Stimulated activated naive B cell treated with anti-CD40 and anti-IgM and Interleukin-4, amounts not matched to agents 10 μg/mL and 1 μg/mL and 100 μg/mL, for 72 hours (primary cell): ENCODE data around the gene IFNA8.
"Not testable (repeated sequence)": the region's sequence is repeated elsewhere in the genome, so short reads cannot be mapped to it uniquely, and the experiment has no call there.

Experiments
- ATAC-seq, 2 donors: fragments of 150-1000 bp; cut with Tn5 transposase; replicated peaks; 2 replicates each; pipeline ENCODE4 v1.10.0; 2021; ENCODE audit warnings: moderate library complexity in 1 of 2
- DNase-seq: peaks from one replicate; pipeline ENCODE4 v3.0.0; 2021
- H3K27ac Mint-ChIP-seq: one replicate; pipeline ENCODE4 v1.8.0; 2022; ENCODE audit warnings: mild to moderate bottlenecking, mixed read lengths
- H3K27me3 Mint-ChIP-seq, 2 donors: one replicate each; pipeline ENCODE4 v1.8.0; 2022; ENCODE audit warnings: mixed read lengths in 2 of 2
- H3K36me3 Mint-ChIP-seq, 2 donors: one replicate each; pipeline ENCODE4 v1.8.0; 2022; ENCODE audit warnings: mixed read lengths in 2 of 2, mild to moderate bottlenecking in 1 of 2
- H3K4me1 Mint-ChIP-seq, 2 donors: one replicate each; pipeline ENCODE4 v1.8.0; 2022; ENCODE audit warnings: mixed read lengths in 2 of 2, mild to moderate bottlenecking in 1 of 2
- H3K4me3 Mint-ChIP-seq, 2 donors: one replicate each; pipeline ENCODE4 v1.8.0; 2022; ENCODE audit warnings: mild to moderate bottlenecking in 2 of 2, mixed read lengths in 2 of 2, moderate library complexity in 1 of 2
- H3K9me3 Mint-ChIP-seq, 2 donors: one replicate each; pipeline ENCODE4 v1.8.0; 2022; ENCODE audit warnings: mixed read lengths in 2 of 2, mild to moderate bottlenecking in 1 of 2

The IFNA8 gene

DNA sequence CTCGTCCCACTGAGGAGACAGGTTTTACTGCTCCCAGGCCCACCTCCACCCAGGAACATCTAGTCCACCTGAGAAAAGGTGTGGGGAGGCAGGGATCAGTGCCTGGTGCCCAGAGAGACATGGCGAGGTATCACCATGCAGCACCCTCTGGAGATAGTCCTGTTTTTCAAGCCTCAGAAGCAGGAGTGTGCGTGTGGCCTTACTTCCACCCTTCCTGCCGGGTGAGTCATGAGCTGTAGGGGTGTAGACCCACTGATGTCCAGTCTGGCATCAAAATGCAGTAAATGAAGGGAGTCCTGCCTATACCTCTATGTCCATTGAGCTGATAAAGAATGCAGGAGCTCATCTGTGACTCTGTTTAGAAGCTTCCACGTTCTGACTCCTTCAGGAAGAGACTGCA is 40.4 kb downstream of the IFNA8 start:
- H3K36me3 Mint-ChIP-seq, ATAC-seq, DNase-seq, H3K9me3 Mint-ChIP-seq, H3K4me1 Mint-ChIP-seq, H3K4me3 Mint-ChIP-seq, H3K27ac Mint-ChIP-seq: not testable (repeated sequence)
- peaks cover 46 to 64% of the 10 kb centered on the region in 2 donors for H3K27me3 Mint-ChIP-seq

- ATAC-seq: no peak
- H3K36me3 Mint-ChIP-seq: no peaks in the 10 kb centered on the region
- no peaks in the 10 kb centered on the region for H3K4me1 Mint-ChIP-seq
- no peak overlapping the region for H3K27ac Mint-ChIP-seq
- peaks cover 50 to 69% of the 10 kb centered on the region in 2 donors for H3K27me3 Mint-ChIP-seq
- no peak for DNase-seq
- H3K4me3 Mint-ChIP-seq: no peak overlapping the region
- no peaks in the 10 kb centered on the region for H3K9me3 Mint-ChIP-seq
Observed at GRCh38 chr9:21450733-21451394, 41.9 kb downstream of the IFNA8 start.

DNA sequence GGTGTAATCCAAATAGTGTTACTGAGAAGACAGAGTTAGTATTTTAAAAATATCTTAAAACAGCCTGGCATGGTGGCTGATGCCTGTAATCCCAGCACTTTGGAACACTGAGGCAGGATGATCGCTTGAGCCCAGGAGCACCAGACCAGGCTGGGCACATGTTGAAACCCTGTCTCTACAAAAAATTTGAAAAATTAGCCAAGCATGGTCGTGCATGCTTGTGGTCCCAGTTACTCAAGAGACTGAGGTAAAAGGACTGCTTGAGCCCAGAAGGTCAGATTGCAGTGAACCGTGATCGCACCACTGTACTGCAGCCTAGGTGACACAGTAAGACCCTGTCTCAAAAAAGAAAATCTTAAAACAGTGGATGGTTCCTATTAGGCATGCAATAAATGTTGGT is 43.8 kb downstream of the IFNA8 start:
- DNase-seq (no peak), ATAC-seq (no peak)
- peaks cover 52 to 66% of the 10 kb centered on the region in 2 donors for H3K27me3 Mint-ChIP-seq
- H3K4me1 Mint-ChIP-seq: no peaks in the 10 kb centered on the region
- H3K36me3 Mint-ChIP-seq: no peaks in the 10 kb centered on the region
- no peak overlapping the region for H3K27ac Mint-ChIP-seq
- H3K4me3 Mint-ChIP-seq: no peak overlapping the region
- no peaks in the 10 kb centered on the region for H3K9me3 Mint-ChIP-seq

DNA sequence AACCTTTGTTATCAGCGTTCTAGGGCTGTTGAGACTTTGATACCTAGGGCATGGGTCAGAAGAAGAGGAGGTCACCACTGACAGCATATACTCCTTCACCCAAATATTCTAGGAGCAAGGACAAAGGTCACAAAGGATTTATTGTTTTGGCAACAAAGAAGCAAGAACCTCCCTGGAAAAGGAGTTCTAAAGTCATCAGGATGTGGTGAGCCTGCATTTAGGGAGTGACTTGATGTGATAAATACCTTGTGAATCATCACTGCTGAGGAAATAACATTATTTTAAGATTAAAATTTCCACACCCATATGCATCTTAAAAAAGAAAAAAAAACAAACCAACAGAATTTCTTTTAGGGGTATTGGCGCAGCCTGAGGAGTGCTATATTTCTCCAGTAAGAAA is 45.2 kb downstream of the IFNA8 start:
- Mint-ChIP-seq H3K36me3 (no peaks in the 10 kb centered on the region), H3K4me1 (no peaks in the 10 kb centered on the region), H3K27ac (no peak overlapping the region), H3K4me3 (no peak overlapping the region), H3K9me3 (peaks cover 0 to 2% of the 10 kb centered on the region in 2 donors), H3K27me3 (peaks cover 53 to 63% of the 10 kb centered on the region in 2 donors)
- DNase-seq: no peak
- no peak for ATAC-seq

GRCh38 chr9:21455320-21455719 is 46.4 kb downstream of the IFNA8 start:
- H3K27ac Mint-ChIP-seq: no peak overlapping the region
- H3K4me3 Mint-ChIP-seq: no peak overlapping the region
- peaks cover 42 to 51% of the 10 kb centered on the region in 2 donors for H3K27me3 Mint-ChIP-seq
- ATAC-seq: peak; percentile 88 to 89
- no peak for DNase-seq
- H3K36me3 Mint-ChIP-seq: no peaks in the 10 kb centered on the region
- H3K4me1 Mint-ChIP-seq: no peaks in the 10 kb centered on the region
- peaks cover 0 to 2% of the 10 kb centered on the region in 2 donors for H3K9me3 Mint-ChIP-seq
